H9 (cell line): Measurements from ENCODE around the gene RBM4B. TPM values are rescaled to one million over a fixed set of nuclear protein-coding genes. Genes with fewer than 3 reads are reported as not detected.
A peak's percentile ranks its signal among the peaks of the same experiment; 100 is the strongest.

Experiments
- DNase-seq: peaks from one replicate; pipeline ENCODE4 v3.0.0-alpha.2; 2017
- H2AFZ ChIP-seq: one replicate; pipeline ENCODE4 v1.6.1; 2013; ENCODE audit warnings: mild to moderate bottlenecking, low read length, control low read depth, moderate library complexity
- H2AK5ac ChIP-seq: 2 replicates; pipeline ENCODE4 v1.6.1; 2013; ENCODE audit warnings: low read length, control low read depth, mixed read lengths; ENCODE audit not compliant: insufficient read length
- H2BK120ac ChIP-seq: one replicate; pipeline ENCODE4 v1.6.1; 2013; ENCODE audit warnings: low read depth, mild to moderate bottlenecking, low read length, control low read depth, inconsistent platforms; ENCODE audit not compliant: poor library complexity, severe bottlenecking
- H2BK12ac ChIP-seq: 2 replicates; pipeline ENCODE4 v1.6.1; 2013; ENCODE audit warnings: low read length, control low read depth, mixed read lengths, low read depth; ENCODE audit not compliant: insufficient read length
- H2BK15ac ChIP-seq: 2 replicates; pipeline ENCODE4 v1.6.1; 2013; ENCODE audit warnings: low read depth, low read length, control low read depth
- H2BK20ac ChIP-seq: one replicate; pipeline ENCODE4 v1.6.1; 2013; ENCODE audit warnings: low read depth, mild to moderate bottlenecking, low read length, control low read depth, inconsistent platforms; ENCODE audit not compliant: poor library complexity, severe bottlenecking
- H2BK5ac ChIP-seq: 2 replicates; pipeline ENCODE4 v1.6.1; 2013; ENCODE audit warnings: low read length, control low read depth, mixed read lengths; ENCODE audit not compliant: insufficient read length
- H3K14ac ChIP-seq: 2 replicates; pipeline ENCODE4 v1.6.1; 2013; ENCODE audit warnings: low read length, control low read depth; ENCODE audit not compliant: insufficient read depth
- H3K18ac ChIP-seq: 2 replicates; pipeline ENCODE4 v1.6.1; 2013; ENCODE audit warnings: low read depth, mild to moderate bottlenecking, mixed read lengths, low read length, control low read depth; ENCODE audit not compliant: insufficient read length
- H3K23ac ChIP-seq: 2 replicates; pipeline ENCODE4 v1.6.1; 2013; ENCODE audit warnings: low read length, control low read depth, mixed read lengths, low read depth; ENCODE audit not compliant: insufficient read length
- H3K23me2 ChIP-seq: 2 replicates; pipeline ENCODE4 v1.6.1; 2013; ENCODE audit warnings: low read depth, mild to moderate bottlenecking, mixed read lengths, low read length, control low read depth; ENCODE audit not compliant: insufficient read length, poor library complexity, severe bottlenecking
- H3K27ac ChIP-seq: 2 replicates; pipeline ENCODE4 v1.5.1; 2013; ENCODE audit warnings: low read length, control low read depth, mixed read lengths, low read depth; ENCODE audit not compliant: insufficient read length
- H3K27me3 ChIP-seq: 2 replicates; pipeline ENCODE4 v1.6.1; 2013; ENCODE audit warnings: low read length, control low read depth, inconsistent platforms; ENCODE audit not compliant: insufficient read depth
- H3K4ac ChIP-seq: 2 replicates; pipeline ENCODE4 v1.6.1; 2013; ENCODE audit warnings: low read depth, mild to moderate bottlenecking, control low read depth, inconsistent platforms, low read length, moderate library complexity
- H3K4me1 ChIP-seq: 2 replicates; pipeline ENCODE4 v1.6.1; 2013; ENCODE audit warnings: low read length, control low read depth, inconsistent platforms; ENCODE audit not compliant: insufficient read depth
- H3K4me2 ChIP-seq: 2 replicates; pipeline ENCODE4 v1.6.1; 2013; ENCODE audit warnings: low read length, control low read depth, mixed read lengths; ENCODE audit not compliant: insufficient read length, insufficient read depth
- H3K56ac ChIP-seq: 2 replicates; pipeline ENCODE4 v1.6.1; 2013; ENCODE audit warnings: low read depth, mild to moderate bottlenecking, mixed read lengths, low read length, control low read depth; ENCODE audit not compliant: insufficient read length
- H3K79me1 ChIP-seq: 2 replicates; pipeline ENCODE4 v1.6.1; 2013; ENCODE audit warnings: low read depth, mild to moderate bottlenecking, moderate library complexity, low read length, control low read depth, inconsistent platforms; ENCODE audit not compliant: insufficient read depth, poor library complexity, severe bottlenecking
- H3K79me2 ChIP-seq: 2 replicates; pipeline ENCODE4 v1.6.1; 2013; ENCODE audit warnings: low read length, control low read depth, inconsistent platforms; ENCODE audit not compliant: insufficient read depth
- H3K9ac ChIP-seq: 2 replicates; pipeline ENCODE4 v1.6.1; 2013; ENCODE audit warnings: low read length, control low read depth, mixed read lengths; ENCODE audit not compliant: insufficient read length; ENCODE audit errors: extremely low read depth
- H3K9me3 ChIP-seq: one replicate; pipeline ENCODE4 v1.6.1; 2013; ENCODE audit warnings: low read depth, low read length, inconsistent platforms; ENCODE audit not compliant: control insufficient read depth
- H3T11ph ChIP-seq: one replicate; pipeline ENCODE4 v1.6.1; 2013; ENCODE audit warnings: mild to moderate bottlenecking, low read length, control low read depth, inconsistent platforms
- H4K20me1 ChIP-seq: one replicate; pipeline ENCODE4 v1.6.1; 2013; ENCODE audit not compliant: control insufficient read depth, insufficient read length, insufficient read depth
- H4K5ac ChIP-seq: 2 replicates; pipeline ENCODE4 v1.6.1; 2013; ENCODE audit warnings: low read depth, mild to moderate bottlenecking, mixed read lengths, low read length, control low read depth; ENCODE audit not compliant: insufficient read length
- H4K8ac ChIP-seq: replicated peaks from 2 replicates; pipeline ENCODE4 v1.6.1; 2013; ENCODE audit warnings: low read length, control low read depth, mixed read lengths, low read depth; ENCODE audit not compliant: insufficient read length
- H4K91ac ChIP-seq: 2 replicates; pipeline ENCODE4 v1.6.1; 2013; ENCODE audit warnings: low read depth, mild to moderate bottlenecking, moderate library complexity, mixed read lengths, low read length, control low read depth; ENCODE audit not compliant: insufficient read length
- H3K27ac Mint-ChIP-seq, 3 experiments: 2 replicates in 2 of 3; 3 replicates in 1 of 3; pipeline ENCODE4 v1.8.0; 2020 to 2021; ENCODE audit warnings: mixed read lengths in 3 of 3, mild to moderate bottlenecking in 1 of 3, moderate library complexity in 1 of 3
- H3K27me3 Mint-ChIP-seq: 2 replicates; pipeline ENCODE4 v1.8.0; 2021; ENCODE audit warnings: low read depth, mild to moderate bottlenecking, moderate library complexity, mixed read lengths
- H3K36me3 Mint-ChIP-seq, 3 experiments: 2 replicates in 2 of 3; 3 replicates in 1 of 3; pipeline ENCODE4 v1.8.0; 2020 to 2021; ENCODE audit warnings: low read depth in 3 of 3, mixed read lengths in 3 of 3; ENCODE audit not compliant: insufficient read depth in 1 of 3
- H3K4me1 Mint-ChIP-seq, 2 experiments: 2 replicates each; pipeline ENCODE4 v1.8.0; 2020; ENCODE audit warnings: mixed read lengths in 2 of 2
- H3K4me3 Mint-ChIP-seq, 2 experiments: 2 replicates in 1 of 2; 3 replicates in 1 of 2; pipeline ENCODE4 v1.8.0; 2020 to 2021; ENCODE audit warnings: mild to moderate bottlenecking in 2 of 2, mixed read lengths in 2 of 2, moderate library complexity in 1 of 2
- H3K9me3 Mint-ChIP-seq, 2 experiments: 2 replicates in 1 of 2; 3 replicates in 1 of 2; pipeline ENCODE4 v1.8.0; 2020; ENCODE audit warnings: mild to moderate bottlenecking in 2 of 2, mixed read lengths in 2 of 2, moderate library complexity in 1 of 2
- WGBS: extraction: QIAGEN DNeasy Blood & Tissue Kit; methylation state at CpG from one replicate; pipeline ENCODE4 v1.1.7; 2013; ENCODE audit warnings: missing lambda C conversion rate, low lambda C conversion rate, mixed read lengths; ENCODE audit not compliant: insufficient read length; ENCODE audit errors: extremely low coverage; 5-methylcytosine and 5-hydroxymethylcytosine counted together
- total RNA-seq: library from RNA; stranded (reverse); gene quantifications from 2 replicates; pipeline ENCODE4 v1.2.1, GENCODE V29; 2021
- TF ChIP-seq, protein P1 (sequence below): fragments of 200-600 bp; sonication (generic); conservative IDR thresholded peaks from 3 replicates; pipeline ENCODE4 v1.8.0; 2021; ENCODE audit warnings: antibody characterized with exemption, mild to moderate bottlenecking

RBM4B gene
- total RNA-seq, 1 experiment from 2014 or later = 34.0 TPM

DNA sequence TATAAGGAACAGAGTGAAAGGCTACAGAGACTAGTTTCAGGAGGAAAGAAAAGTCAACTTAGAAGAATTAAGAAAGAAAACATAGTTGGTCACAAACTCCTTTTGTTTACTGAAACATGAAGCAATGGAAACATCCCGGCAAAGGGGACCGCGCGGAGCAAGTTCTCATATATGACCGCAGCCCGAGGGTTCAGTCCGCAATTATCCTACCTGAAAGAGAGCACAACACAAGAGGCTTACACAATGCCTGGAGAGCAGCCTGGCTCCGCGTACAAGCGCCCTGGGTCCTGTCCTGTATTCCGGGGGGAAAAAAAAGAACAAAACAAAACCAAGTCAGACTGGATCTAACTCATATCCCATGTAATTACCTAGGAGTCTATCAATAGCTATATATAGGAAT lies 12.3 kb downstream of the RBM4B start:
- Histone ChIP-seq H3T11ph (no peak overlapping the region), H4K5ac (no peak overlapping the region), H2AK5ac (no peak overlapping the region), H3K56ac (no peak overlapping the region), H2BK5ac (no peak overlapping the region), H3K79me2 (peaks cover 2% of the 10 kb centered on the region; the same call in 1 of the 2 replicates), H4K20me1 (peaks cover 2% of the 10 kb centered on the region), H3K23ac (no peak overlapping the region), H2BK120ac (no peak overlapping the region), H3K4me1 (no peaks in the 10 kb centered on the region), H3K27ac (no peak overlapping the region), H3K4ac (no peak overlapping the region), H3K14ac (no peak overlapping the region), H3K4me2 (no peak overlapping the region), H2BK15ac (no peak overlapping the region), H3K79me1 (peaks cover 3% of the 10 kb centered on the region), H3K23me2 (no peaks in the 10 kb centered on the region), H2AFZ (no peak overlapping the region), H4K8ac (no peak overlapping the region), H3K9me3 (no peaks in the 10 kb centered on the region), H2BK12ac (no peak overlapping the region), H4K91ac (no peak overlapping the region), H3K18ac (no peak overlapping the region), H3K9ac (no peak overlapping the region), H2BK20ac (no peak overlapping the region), H3K27me3 (no peaks in the 10 kb centered on the region)
- WGBS = no CpG with 5 or more reads among the region's 11 CpGs
- H3K36me3 Mint-ChIP-seq = peaks cover 19 to 74% (median 42%) of the 10 kb centered on the region in 3 experiments; a peak in 6 of 7 replicates
- no peaks in the 10 kb centered on the region for H3K9me3 Mint-ChIP-seq
- no peaks in the 10 kb centered on the region for H3K27me3 Mint-ChIP-seq
- no peak for DNase-seq
- TF ChIP-seq, protein P1, sequence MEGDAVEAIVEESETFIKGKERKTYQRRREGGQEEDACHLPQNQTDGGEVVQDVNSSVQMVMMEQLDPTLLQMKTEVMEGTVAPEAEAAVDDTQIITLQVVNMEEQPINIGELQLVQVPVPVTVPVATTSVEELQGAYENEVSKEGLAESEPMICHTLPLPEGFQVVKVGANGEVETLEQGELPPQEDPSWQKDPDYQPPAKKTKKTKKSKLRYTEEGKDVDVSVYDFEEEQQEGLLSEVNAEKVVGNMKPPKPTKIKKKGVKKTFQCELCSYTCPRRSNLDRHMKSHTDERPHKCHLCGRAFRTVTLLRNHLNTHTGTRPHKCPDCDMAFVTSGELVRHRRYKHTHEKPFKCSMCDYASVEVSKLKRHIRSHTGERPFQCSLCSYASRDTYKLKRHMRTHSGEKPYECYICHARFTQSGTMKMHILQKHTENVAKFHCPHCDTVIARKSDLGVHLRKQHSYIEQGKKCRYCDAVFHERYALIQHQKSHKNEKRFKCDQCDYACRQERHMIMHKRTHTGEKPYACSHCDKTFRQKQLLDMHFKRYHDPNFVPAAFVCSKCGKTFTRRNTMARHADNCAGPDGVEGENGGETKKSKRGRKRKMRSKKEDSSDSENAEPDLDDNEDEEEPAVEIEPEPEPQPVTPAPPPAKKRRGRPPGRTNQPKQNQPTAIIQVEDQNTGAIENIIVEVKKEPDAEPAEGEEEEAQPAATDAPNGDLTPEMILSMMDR = no peak
- peak overlapping the region in 2 of 3 experiments; percentile 10 to 58; a peak in 3 of 7 replicates for H3K27ac Mint-ChIP-seq
- no peak overlapping the region for H3K4me3 Mint-ChIP-seq
- H3K4me1 Mint-ChIP-seq = peaks cover 2 to 3% of the 10 kb centered on the region in 2 experiments; a peak in 2 of 4 replicates
